GM06990 (cell line): ENCODE data around the gene ALDH5A1.

Source experiments
- DNase-seq: peaks from one replicate; pipeline ENCODE4 v3.0.0-alpha.2; 2011; ENCODE audit not compliant: insufficient read length; ENCODE audit errors: extremely low read depth
- H3K27me3 ChIP-seq: replicated peaks from 2 replicates; pipeline ENCODE4 v1.6.0; 2011; ENCODE audit warnings: low read length; ENCODE audit not compliant: control insufficient read depth, insufficient read depth
- H3K36me3 ChIP-seq: 2 replicates; pipeline ENCODE4 v1.5.1; 2011; ENCODE audit warnings: low read length; ENCODE audit not compliant: control insufficient read depth, insufficient read depth
- H3K4me3 ChIP-seq: replicated peaks from 2 replicates; pipeline ENCODE4 v1.5.1; 2011; ENCODE audit warnings: low read depth, mild to moderate bottlenecking, control low read depth, low read length
- CTCF ChIP-seq: IDR thresholded peaks from 2 replicates; pipeline ENCODE4 v1.5.1; 2011; ENCODE audit warnings: low read length, control low read depth, mild to moderate bottlenecking, inconsistent platforms; ENCODE audit not compliant: insufficient read depth, poor library complexity, severe bottlenecking

The ALDH5A1 gene

GRCh38 chr6:24564081-24564480, 69.3 kb downstream of the ALDH5A1 start:
- no peaks in the 10 kb centered on the region for H3K36me3 ChIP-seq
- no peak for DNase-seq
- no peak overlapping the region for H3K4me3 ChIP-seq
- H3K27me3 ChIP-seq, result no peaks in the 10 kb centered on the region
- TF ChIP-seq CTCF, result no peak

GRCh38 chr6:24565196-24565595, 70.4 kb downstream of the ALDH5A1 start:
- no peak for TF ChIP-seq CTCF
- Histone ChIP-seq H3K27me3 (no peaks in the 10 kb centered on the region), H3K4me3 (no peak overlapping the region), H3K36me3 (no peaks in the 10 kb centered on the region)
- DNase-seq, result no peak

GRCh38 chr6:24566020-24566767, 71.4 kb downstream of the ALDH5A1 start:
- TF ChIP-seq CTCF, result no peak
- Histone ChIP-seq H3K4me3 (no peak overlapping the region), H3K27me3 (no peaks in the 10 kb centered on the region), H3K36me3 (no peaks in the 10 kb centered on the region)
- no peak for DNase-seq

- no peak for TF ChIP-seq CTCF
- Histone ChIP-seq H3K27me3 (no peaks in the 10 kb centered on the region), H3K36me3 (no peaks in the 10 kb centered on the region), H3K4me3 (no peak overlapping the region)
- no peak for DNase-seq
These were observed 73.9 kb downstream of the ALDH5A1 start for GRCh38 chr6:24568683-24569082.

GRCh38 chr6:24569811-24570210, 75.0 kb downstream of the ALDH5A1 start:
- TF ChIP-seq CTCF, result no peak
- no peaks in the 10 kb centered on the region for H3K36me3 ChIP-seq
- no peak for DNase-seq
- H3K4me3 ChIP-seq, result no peak overlapping the region
- H3K27me3 ChIP-seq, result no peaks in the 10 kb centered on the region

- Histone ChIP-seq H3K4me3 (no peak overlapping the region), H3K27me3 (no peaks in the 10 kb centered on the region), H3K36me3 (no peaks in the 10 kb centered on the region)
- TF ChIP-seq CTCF, result no peak
- no peak for DNase-seq
These were observed 76.6 kb downstream of the ALDH5A1 start for GRCh38 chr6:24571361-24571760.
